Stimulated activated CD8-positive, alpha-beta memory T cell treated with anti-CD3 and anti-CD28 coated beads, Interleukin-2, amount 100 ng/mL, for 1 hour (primary cell): ENCODE results near the gene KRT77.
"Not testable (repeated sequence)": the region's sequence is repeated elsewhere in the genome, so short reads cannot be mapped to it uniquely, and the experiment has no call there.

ENCODE experiments used
- DNase-seq, 2 donors: peaks; one replicate each; pipeline ENCODE4 v3.0.0-alpha.2; 2020; ENCODE audit warnings: low read depth in 2 of 2

Gene KRT77

GRCh38 chr12:52722680-52723079 is 19.4 kb upstream of the KRT77 start:
- no peak for DNase-seq

GRCh38 chr12:52721838-52722470 is 18.6 kb upstream of the KRT77 start:
- DNase-seq = no peak

- DNase-seq = no peak
These were observed 17.1 kb upstream of the KRT77 start for GRCh38 chr12:52720365-52720886.

- no peak for DNase-seq
These were observed 12.7 kb upstream of the KRT77 start for GRCh38 chr12:52716061-52716460.

GRCh38 chr12:52715416-52715815 is 12.1 kb upstream of the KRT77 start:
- DNase-seq = no peak

- no peak for DNase-seq
These were observed 11.6 kb upstream of the KRT77 start for GRCh38 chr12:52714887-52715281.

- peak in 1 of 2 donors; percentile 4 for DNase-seq
These were observed 10.9 kb upstream of the KRT77 start for GRCh38 chr12:52713960-52714886.

- DNase-seq = not testable (repeated sequence)
These were observed 8.8 kb upstream of the KRT77 start for GRCh38 chr12:52712122-52712521.

GRCh38 chr12:52710730-52711129 is 7.4 kb upstream of the KRT77 start:
- DNase-seq = no peak

GRCh38 chr12:52708010-52708409 is 4.7 kb upstream of the KRT77 start:
- DNase-seq = no peak

- no peak for DNase-seq
These were observed 1.1 kb upstream of the KRT77 start for GRCh38 chr12:52704464-52704863.

- no peak for DNase-seq
These were observed 554 bp upstream of the KRT77 start for GRCh38 chr12:52703878-52704277.

- DNase-seq = no peak
These were observed 986 bp downstream of the KRT77 start for GRCh38 chr12:52702338-52702737.

GRCh38 chr12:52701281-52701680 is 2.0 kb downstream of the KRT77 start:
- no peak for DNase-seq

- no peak for DNase-seq
These were observed 3.4 kb downstream of the KRT77 start for GRCh38 chr12:52699960-52700359.

- no peak for DNase-seq
These were observed 4.0 kb downstream of the KRT77 start for GRCh38 chr12:52699373-52699772.

GRCh38 chr12:52698651-52699340 is 4.5 kb downstream of the KRT77 start:
- DNase-seq = no peak

GRCh38 chr12:52697058-52697582 is 6.2 kb downstream of the KRT77 start:
- no peak for DNase-seq

- DNase-seq = no peak
These were observed 6.7 kb downstream of the KRT77 start for GRCh38 chr12:52696588-52696987.

- DNase-seq = no peak
These were observed 8.3 kb downstream of the KRT77 start for GRCh38 chr12:52695039-52695438.

- DNase-seq = no peak
These were observed 9.2 kb downstream of the KRT77 start for GRCh38 chr12:52694151-52694550.

- DNase-seq = no peak
These were observed 10.1 kb downstream of the KRT77 start for GRCh38 chr12:52693261-52693660.
